Measurements from ENCODE around the gene CAMK2A. TPM values are rescaled to one million over a fixed set of nuclear protein-coding genes. Genes with fewer than 3 reads are reported as not detected.

CAMK2A gene
- total and polyA plus RNA-seq, 2 donors (not counting 3 experiments of a cell fraction or from before 2014, with no cell fraction given) = not detected

GRCh38 chr5:150254774-150255173 lies 34.8 kb downstream of the CAMK2A start:
- Histone ChIP-seq H3K4me2 (ENCODE audit: insufficient read depth, low read length) (no peak overlapping the region), H3K9me1 (replicated peaks; ENCODE audit: control insufficient read depth, extremely low read depth, insufficient read depth, low read length) (no peaks in the 10 kb centered on the region), H2AFZ (ENCODE audit: low read depth, low read length) (no peak overlapping the region), H3K4me3 (replicated peaks in 1 of 3; ENCODE audit: insufficient read depth in 1 of 3, low read depth in 1 of 3, low read length in 3 of 3) (no peak overlapping the region), H3K9me3 (replicated peaks; ENCODE audit: control insufficient read depth, insufficient read depth, low read length) (no peaks in the 10 kb centered on the region), H3K27ac (ENCODE audit: insufficient read depth, low read depth, low read length) (no peak overlapping the region), H3K79me2 (ENCODE audit: control insufficient read depth, insufficient read depth, low read length) (no peaks in the 10 kb centered on the region), H3K36me3 (ENCODE audit: control insufficient read depth in 2 of 2, extremely low read depth in 1 of 2, insufficient read depth in 2 of 2, low read length in 2 of 2) (no peaks in the 10 kb centered on the region), H4K20me1 (replicated peaks; ENCODE audit: control insufficient read depth, extremely low read depth, insufficient read depth, low read length) (no peaks in the 10 kb centered on the region), H3K4me1 (ENCODE audit: control insufficient read depth, extremely low read depth, insufficient read depth, low read length) (no peaks in the 10 kb centered on the region), H3K9ac (replicated peaks; ENCODE audit: extremely low read depth, insufficient read depth, low read length) (no peak overlapping the region), H3K27me3 (ENCODE audit: control insufficient read depth in 2 of 2, insufficient read depth in 2 of 2, low read length in 2 of 2) (no peaks in the 10 kb centered on the region)
- CTCF ChIA-PET = interaction anchor here (0.7 to 2.5 kb wide), 5 partner anchors 9 to 55 kb away, joined by 3 to 7 read pairs (median 3); no protein-coding TSS in a partner anchor
- BruUV-seq (replicated peaks) = no TSS peak
- DNase-seq (ENCODE audit: low read depth, low spot score) (no peak), FAIRE-seq (no peak)
- dilution Hi-C loops (cut with MboI; ENCODE audit: extremely low pct_ligation_motif_present, low sequenced_read_pairs) = no loop called here
- intact Hi-C loops (cut with micrococcal nuclease) = no loop called here
- POLR2A ChIA-PET = no interaction called here
- no peak for TF ChIP-seq GATA2 (IDR thresholded peaks at IDR 0.05; ENCODE audit: insufficient read depth, insufficient read length, low read depth, low read length)

- intact Hi-C loops (cut with micrococcal nuclease) = no loop called here
- Histone ChIP-seq H2AFZ (ENCODE audit: low read depth, low read length) (no peak overlapping the region), H3K4me1 (ENCODE audit: control insufficient read depth, extremely low read depth, insufficient read depth, low read length) (no peaks in the 10 kb centered on the region), H3K9ac (replicated peaks; ENCODE audit: extremely low read depth, insufficient read depth, low read length) (no peak overlapping the region), H3K79me2 (ENCODE audit: control insufficient read depth, insufficient read depth, low read length) (no peaks in the 10 kb centered on the region), H3K4me3 (replicated peaks in 1 of 3; ENCODE audit: insufficient read depth in 1 of 3, low read depth in 1 of 3, low read length in 3 of 3) (no peak overlapping the region), H3K9me1 (replicated peaks; ENCODE audit: control insufficient read depth, extremely low read depth, insufficient read depth, low read length) (no peaks in the 10 kb centered on the region), H3K9me3 (replicated peaks; ENCODE audit: control insufficient read depth, insufficient read depth, low read length) (no peaks in the 10 kb centered on the region), H3K36me3 (ENCODE audit: control insufficient read depth in 2 of 2, extremely low read depth in 1 of 2, insufficient read depth in 2 of 2, low read length in 2 of 2) (no peaks in the 10 kb centered on the region), H3K27me3 (ENCODE audit: control insufficient read depth in 2 of 2, insufficient read depth in 2 of 2, low read length in 2 of 2) (no peaks in the 10 kb centered on the region), H3K4me2 (ENCODE audit: insufficient read depth, low read length) (no peak overlapping the region), H3K27ac (ENCODE audit: insufficient read depth, low read depth, low read length) (no peak overlapping the region), H4K20me1 (replicated peaks; ENCODE audit: control insufficient read depth, extremely low read depth, insufficient read depth, low read length) (no peaks in the 10 kb centered on the region)
- no peak for TF ChIP-seq MYC (IDR thresholded peaks at IDR 0.05; ENCODE audit: low read depth, low read length)
- FAIRE-seq (no peak), DNase-seq (ENCODE audit: low read depth, low spot score) (no peak)
- dilution Hi-C loops (cut with MboI; ENCODE audit: extremely low pct_ligation_motif_present, low sequenced_read_pairs) = no loop called here
- ChIA-PET CTCF (interaction anchor here (0.7 to 2.5 kb wide), 5 partner anchors 9 to 55 kb away, joined by 3 to 7 read pairs (median 3); no protein-coding TSS in a partner anchor), POLR2A (no interaction called here)
- no TSS peak for BruUV-seq (replicated peaks)
Observed at GRCh38 chr5:150254363-150254762, 35.2 kb downstream of the CAMK2A start.

All from endothelial cell of umbilical vein (primary cell).